Memory B cell (primary cell): Measurements from ENCODE around the gene NR4A1.

Source experiments
- ATAC-seq: fragments of 150-1000 bp; cut with Tn5 transposase; 2 replicates; pipeline ENCODE4 v1.10.0; 2021; ENCODE audit warnings: low read depth, mild to moderate bottlenecking, moderate library complexity
- DNase-seq, 2 donors: peaks; one replicate each; pipeline ENCODE4 v3.0.0; 2022; ENCODE audit warnings: low spot score in 2 of 2
- H3K27ac Mint-ChIP-seq: one replicate; pipeline ENCODE4 v1.8.0; 2022; ENCODE audit warnings: mild to moderate bottlenecking, moderate library complexity, mixed read lengths
- H3K27me3 Mint-ChIP-seq: one replicate; pipeline ENCODE4 v1.8.0; 2022; ENCODE audit warnings: mixed read lengths
- H3K36me3 Mint-ChIP-seq: one replicate; pipeline ENCODE4 v1.8.0; 2022; ENCODE audit warnings: mild to moderate bottlenecking, mixed read lengths
- H3K4me1 Mint-ChIP-seq: one replicate; pipeline ENCODE4 v1.8.0; 2022; ENCODE audit warnings: mixed read lengths
- H3K4me3 Mint-ChIP-seq: one replicate; pipeline ENCODE4 v1.8.0; 2022; ENCODE audit warnings: mild to moderate bottlenecking, moderate library complexity, mixed read lengths
- H3K9me3 Mint-ChIP-seq: one replicate; pipeline ENCODE4 v1.8.0; 2022; ENCODE audit warnings: mixed read lengths

Gene NR4A1

GRCh38 chr12:52066346-52067080, 15.3 kb downstream of the NR4A1 start:
- DNase-seq (no peak), ATAC-seq (no peak)
- Mint-ChIP-seq H3K9me3 (no peaks in the 10 kb centered on the region), H3K36me3 (no peaks in the 10 kb centered on the region), H3K27me3 (peaks cover 4% of the 10 kb centered on the region), H3K4me1 (peaks cover 16% of the 10 kb centered on the region), H3K27ac (peak overlapping the region; percentile 2), H3K4me3 (no peak overlapping the region)

- Mint-ChIP-seq H3K36me3 (no peaks in the 10 kb centered on the region), H3K27ac (peak overlapping the region; percentile 2), H3K27me3 (peaks cover 4% of the 10 kb centered on the region), H3K4me1 (peaks cover 19% of the 10 kb centered on the region), H3K9me3 (no peaks in the 10 kb centered on the region), H3K4me3 (no peak overlapping the region)
- ATAC-seq = no peak
- no peak for DNase-seq
These were observed 15.8 kb downstream of the NR4A1 start for GRCh38 chr12:52067081-52067374.

- Mint-ChIP-seq H3K27me3 (peaks cover 4% of the 10 kb centered on the region), H3K4me3 (peak within 1 kb of the TSS; percentile 94), H3K9me3 (no peaks in the 10 kb centered on the region), H3K27ac (peak within 1 kb of the TSS; percentile 97), H3K36me3 (peaks cover 16% of the 10 kb centered on the region), H3K4me1 (peaks cover 36% of the 10 kb centered on the region)
- ATAC-seq (peak; percentile 93), DNase-seq (peak; percentile 87)
These were observed 18.3 kb downstream of the NR4A1 start, which contains the start of gene ATG101 for GRCh38 chr12:52069327-52070184. ATG101 (plus strand) TSS chr12:52069978; CDS start chr12:52073651, 3,673 bp downstream.

GRCh38 chr12:52070185-52070925, 19.1 kb downstream of the NR4A1 start:
- peak overlapping the region; percentile 94 for H3K4me3 Mint-ChIP-seq
- peaks cover 17% of the 10 kb centered on the region for H3K36me3 Mint-ChIP-seq
- ATAC-seq (no peak), DNase-seq (no peak)
- H3K4me1 Mint-ChIP-seq = peaks cover 36% of the 10 kb centered on the region
- peak overlapping the region; percentile 97 for H3K27ac Mint-ChIP-seq
- no peaks in the 10 kb centered on the region for H3K9me3 Mint-ChIP-seq
- H3K27me3 Mint-ChIP-seq = peaks cover 3% of the 10 kb centered on the region

GRCh38 chr12:52073531-52074381, 22.5 kb downstream of the NR4A1 start:
- H3K9me3 Mint-ChIP-seq = no peaks in the 10 kb centered on the region
- H3K4me3 Mint-ChIP-seq = peak overlapping the region; percentile 12
- no peak for ATAC-seq
- peaks cover 36% of the 10 kb centered on the region for H3K4me1 Mint-ChIP-seq
- H3K27me3 Mint-ChIP-seq = no peaks in the 10 kb centered on the region
- H3K27ac Mint-ChIP-seq = peak overlapping the region; percentile 79
- peaks cover 30% of the 10 kb centered on the region for H3K36me3 Mint-ChIP-seq
- no peak for DNase-seq

GRCh38 chr12:52074971-52075724, 23.9 kb downstream of the NR4A1 start:
- Mint-ChIP-seq H3K9me3 (no peaks in the 10 kb centered on the region), H3K27me3 (no peaks in the 10 kb centered on the region), H3K4me3 (no peak overlapping the region), H3K4me1 (peaks cover 31% of the 10 kb centered on the region), H3K27ac (no peak overlapping the region), H3K36me3 (peaks cover 30% of the 10 kb centered on the region)
- no peak for DNase-seq
- no peak for ATAC-seq

GRCh38 chr12:52076811-52077210, 25.6 kb downstream of the NR4A1 start:
- Mint-ChIP-seq H3K36me3 (peaks cover 30% of the 10 kb centered on the region), H3K4me3 (no peak overlapping the region), H3K27me3 (no peaks in the 10 kb centered on the region), H3K4me1 (peaks cover 26% of the 10 kb centered on the region), H3K9me3 (no peaks in the 10 kb centered on the region), H3K27ac (no peak overlapping the region)
- ATAC-seq (no peak), DNase-seq (no peak)

GRCh38 chr12:52078276-52078675, 27.0 kb downstream of the NR4A1 start:
- Mint-ChIP-seq H3K4me1 (peaks cover 24% of the 10 kb centered on the region), H3K4me3 (no peak overlapping the region), H3K27me3 (no peaks in the 10 kb centered on the region), H3K9me3 (no peaks in the 10 kb centered on the region), H3K27ac (no peak overlapping the region), H3K36me3 (peaks cover 25% of the 10 kb centered on the region)
- DNase-seq (no peak), ATAC-seq (no peak)

GRCh38 chr12:52079576-52080402, 28.5 kb downstream of the NR4A1 start, which contains the start of gene SMIM41:
SMIM41 (plus strand) TSS chr12:52079704; CDS start chr12:52079780, 76 bp downstream.
- Mint-ChIP-seq H3K9me3 (no peaks in the 10 kb centered on the region), H3K4me1 (peaks cover 16% of the 10 kb centered on the region), H3K36me3 (peaks cover 13% of the 10 kb centered on the region), H3K4me3 (no peak within 1 kb of the TSS), H3K27me3 (no peaks in the 10 kb centered on the region), H3K27ac (peak within 1 kb of the TSS; percentile 54)
- DNase-seq = no peak
- no peak for ATAC-seq

- Mint-ChIP-seq H3K9me3 (no peaks in the 10 kb centered on the region), H3K27ac (peak overlapping the region; percentile 54), H3K4me3 (peak overlapping the region; percentile 17), H3K36me3 (peaks cover 13% of the 10 kb centered on the region), H3K4me1 (peaks cover 16% of the 10 kb centered on the region), H3K27me3 (no peaks in the 10 kb centered on the region)
- DNase-seq (no peak), ATAC-seq (peak; percentile 1)
These were observed 29.4 kb downstream of the NR4A1 start for GRCh38 chr12:52080403-52081251.

- peak overlapping the region; percentile 54 for H3K27ac Mint-ChIP-seq
- ATAC-seq = peak; percentile 98
These were observed 30.1 kb downstream of the NR4A1 start for GRCh38 chr12:52081263-52081733.

More at GRCh38 chr12:52081263-52081733, 30.1 kb downstream of the NR4A1 start:
- no peaks in the 10 kb centered on the region for H3K9me3 Mint-ChIP-seq
- no peaks in the 10 kb centered on the region for H3K27me3 Mint-ChIP-seq
- peak overlapping the region; percentile 76 for H3K4me3 Mint-ChIP-seq
- H3K36me3 Mint-ChIP-seq = peaks cover 10% of the 10 kb centered on the region
- peak; percentile 71 to 80 for DNase-seq
- peaks cover 16% of the 10 kb centered on the region for H3K4me1 Mint-ChIP-seq
